ENCODE data around the gene TBC1D3I. TPM values are rescaled to one million over a fixed set of nuclear protein-coding genes. Genes with fewer than 3 reads are reported as not detected.

The TBC1D3I gene
- total and polyA plus RNA-seq, 3 experiments from 2014 or later: 0.20 to 0.51 TPM; not detected in 1

DNA sequence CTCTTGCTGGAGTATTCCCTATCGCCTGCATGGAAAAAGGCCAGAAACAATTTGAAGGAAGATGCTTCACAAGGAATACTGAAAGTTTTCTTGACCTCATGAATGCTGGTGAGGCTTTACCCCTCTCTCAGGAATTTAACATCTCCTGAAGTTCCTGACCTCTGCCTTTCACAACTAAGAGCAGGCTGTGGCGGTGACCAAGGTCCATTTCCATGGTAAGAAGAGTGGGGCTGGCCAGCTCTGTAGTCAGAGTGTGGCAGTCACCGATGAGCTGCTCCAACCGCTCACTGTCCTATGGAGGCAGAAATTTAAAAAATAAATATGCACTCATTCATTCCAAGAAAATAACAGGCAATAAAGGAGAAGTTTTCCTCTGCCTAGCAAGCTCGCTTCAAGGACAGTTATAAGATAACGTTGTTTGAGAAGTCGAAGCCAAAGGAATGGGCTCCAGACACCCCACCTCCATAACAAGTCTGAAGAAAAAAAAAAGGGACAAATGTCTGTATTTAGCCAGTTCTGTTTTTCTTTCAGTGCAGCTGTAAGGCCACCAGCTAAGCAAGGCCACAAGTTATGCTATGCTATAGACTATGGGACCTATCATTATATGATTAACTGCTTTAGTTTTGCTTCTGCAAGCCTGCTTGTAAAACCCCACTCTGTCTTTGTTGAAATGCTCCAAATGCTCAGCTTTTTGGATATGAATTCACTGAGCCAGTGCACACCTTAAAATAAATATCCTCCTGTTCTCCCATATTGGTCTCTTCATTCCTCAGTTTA lies 59.5 kb downstream of the TBC1D3I start:
- Histone ChIP-seq H3K27me3 (ENCODE audit: insufficient read depth, low read length, poor library complexity, severe bottlenecking) (no peaks in the 10 kb centered on the region), H3K4me1 (ENCODE audit: insufficient read depth, low read length) (peaks cover 36% of the 10 kb centered on the region), H3K4me3 (ENCODE audit: low read length) (no peak overlapping the region), H3K27ac (ENCODE audit: low read depth, low read length) (no peak overlapping the region), H3K36me3 (ENCODE audit: insufficient read depth, low read length) (no peaks in the 10 kb centered on the region), H3K9me3 (ENCODE audit: low read length) (no peaks in the 10 kb centered on the region)
- no peak for DNase-seq
- Mint-ChIP-seq H3K27ac (peak overlapping the region in 6 of 8 donors; percentile 37 to 84 (median 72)), H3K27me3 (peaks cover 0 to 3% of the 10 kb centered on the region in 2 donors), H3K4me3 (peak overlapping the region in 3 of 7 donors; percentile 4 to 51 (median 10)), H3K9me3 (no peaks in the 10 kb centered on the region), H3K4me1 (peaks cover 48 to 78% (median 69%) of the 10 kb centered on the region in 3 donors), H3K36me3 (no peaks in the 10 kb centered on the region)
- POLR2A ChIA-PET: interaction anchor here (1.2 kb wide), 1 partner anchor 12 kb away, joined by 3 read pairs; no protein-coding TSS in a partner anchor
- CTCF ChIA-PET: interaction anchor here (1.4 kb wide), 1 partner anchor 278 kb away, joined by 3 read pairs; no protein-coding TSS in a partner anchor

Other genes with a start within 250 kb of the TBC1D3I start
- under 1 TPM in 1 of 2 experiments, not detected in 1; 0.37 TPM for gene CCL23, start 246.6 kb downstream of the TBC1D3I start, total RNA-seq
- gene CCL23, start 246.6 kb downstream of the TBC1D3I start, polyA plus RNA-seq: not detected
- not detected for gene CCL18, start 200.3 kb downstream of the TBC1D3I start, total RNA-seq
- gene CCL18, start 200.3 kb downstream of the TBC1D3I start, polyA plus RNA-seq: not detected
- gene CCL3, start 174.4 kb downstream of the TBC1D3I start, total RNA-seq: 1,000 to 10,000 TPM; 1,154 to 1,264 TPM
- 2.3 TPM for gene CCL3, start 174.4 kb downstream of the TBC1D3I start, polyA plus RNA-seq
- 1,000 to 10,000 TPM; 1,703 to 1,794 TPM for gene CCL4, start 160.7 kb downstream of the TBC1D3I start, total RNA-seq
- 161 TPM for gene CCL4, start 160.7 kb downstream of the TBC1D3I start, polyA plus RNA-seq
- 1 to 10 TPM; 3.3 to 4.4 TPM for gene TBC1D3B, start 87.9 kb downstream of the TBC1D3I start, total RNA-seq
- gene TBC1D3B, start 87.9 kb downstream of the TBC1D3I start, polyA plus RNA-seq: 0.49 TPM
- gene CCL3L1, start 67.8 kb downstream of the TBC1D3I start, total RNA-seq: 100 to 1,000 TPM; 138 to 164 TPM
- 2.9 TPM for gene CCL3L1, start 67.8 kb downstream of the TBC1D3I start, polyA plus RNA-seq
- gene CCL4L2, start 53.5 kb downstream of the TBC1D3I start, total RNA-seq: 100 to 1,000 TPM; 519 to 562 TPM
- 4.9 TPM for gene CCL4L2, start 53.5 kb downstream of the TBC1D3I start, polyA plus RNA-seq
- not detected for gene TBC1D3G, start 59.3 kb upstream of the TBC1D3I start, total RNA-seq
- not detected for gene TBC1D3G, start 59.3 kb upstream of the TBC1D3I start, polyA plus RNA-seq
- not detected for gene TBC1D3H, start 123.9 kb upstream of the TBC1D3I start, total RNA-seq
- gene TBC1D3H, start 123.9 kb upstream of the TBC1D3I start, polyA plus RNA-seq: not detected
- gene ZNHIT3, start 222.1 kb upstream of the TBC1D3I start, total RNA-seq: 10 to 100 TPM; 57.6 to 60.8 TPM
- gene ZNHIT3, start 222.1 kb upstream of the TBC1D3I start, polyA plus RNA-seq: 89.4 TPM